T-helper 17 cell (primary cell): ENCODE measurements around the gene MYO1D. TPM values are rescaled to one million over a fixed set of nuclear protein-coding genes. Genes with fewer than 3 reads are reported as not detected.

Experiments used
- ATAC-seq: fragments of 150-1000 bp; cut with Tn5 transposase; 2 replicates; pipeline ENCODE4 v1.10.0; 2021; ENCODE audit warnings: mild to moderate bottlenecking, moderate library complexity
- DNase-seq, 3 donors: peaks; one replicate each; pipeline versions ENCODE4 v3.0.0 to v3.0.0-alpha.2; 2020 to 2021
- H3K9me3 ChIP-seq: one replicate; pipeline ENCODE4 v1.7.0; 2013; ENCODE audit warnings: low read length, mild to moderate bottlenecking; ENCODE audit not compliant: control insufficient read depth, poor library complexity, severe bottlenecking
- H3K27ac Mint-ChIP-seq: one replicate; pipeline ENCODE4 v1.8.0; 2022; ENCODE audit warnings: mild to moderate bottlenecking, moderate library complexity, mixed read lengths
- H3K27me3 Mint-ChIP-seq: one replicate; pipeline ENCODE4 v1.8.0; 2022; ENCODE audit warnings: mixed read lengths
- H3K36me3 Mint-ChIP-seq: one replicate; pipeline ENCODE4 v1.8.0; 2022; ENCODE audit warnings: low read depth, mixed read lengths
- H3K4me1 Mint-ChIP-seq: one replicate; pipeline ENCODE4 v1.8.0; 2022; ENCODE audit warnings: mild to moderate bottlenecking, mixed read lengths
- H3K4me3 Mint-ChIP-seq: one replicate; pipeline ENCODE4 v1.8.0; 2022; ENCODE audit warnings: mild to moderate bottlenecking, moderate library complexity, mixed read lengths
- total RNA-seq, 4 donors: library from RNA in 2 of 4; stranded (reverse) in 2 of 4; gene quantifications; one replicate each; pipeline ENCODE4 v1.2.3 and lab custom pipeline; 2022 to 2026

Gene MYO1D
- total RNA-seq, 2 donors from 2014 or later: 9.1 to 12.4 TPM

DNA sequence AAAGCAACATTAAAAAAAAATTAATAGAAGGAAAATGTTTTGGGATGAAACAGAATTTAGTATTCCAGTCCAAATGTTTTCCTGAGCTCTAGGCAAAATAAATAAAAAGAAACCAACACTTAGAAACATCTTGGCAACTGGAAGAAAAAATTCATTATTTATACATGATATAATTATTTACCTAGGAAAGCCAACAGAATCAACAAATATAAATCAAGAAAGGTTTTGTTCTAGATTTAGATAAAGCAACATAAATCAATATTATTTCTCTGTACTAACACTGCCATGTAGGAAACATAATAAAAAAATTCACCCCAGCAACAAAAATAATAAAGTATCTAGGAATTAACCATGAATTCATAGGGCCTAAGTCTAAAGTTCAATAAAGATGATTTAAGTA is 167.4 kb downstream of the MYO1D start:
- Mint-ChIP-seq H3K4me3 (no peak overlapping the region), H3K27me3 (peaks cover 5% of the 10 kb centered on the region), H3K36me3 (peaks cover under 1% of the 10 kb centered on the region), H3K27ac (no peak overlapping the region), H3K4me1 (peaks cover under 1% of the 10 kb centered on the region)
- no peak for DNase-seq
- no peaks in the 10 kb centered on the region for H3K9me3 ChIP-seq
- ATAC-seq: no peak

GRCh38 chr17:32701871-32702270 is 175.1 kb downstream of the MYO1D start:
- ATAC-seq (no peak), DNase-seq (no peak)
- H3K9me3 ChIP-seq: no peaks in the 10 kb centered on the region
- Mint-ChIP-seq H3K4me3 (no peak overlapping the region), H3K27ac (no peak overlapping the region), H3K27me3 (no peaks in the 10 kb centered on the region), H3K36me3 (no peaks in the 10 kb centered on the region), H3K4me1 (no peaks in the 10 kb centered on the region)

- no peaks in the 10 kb centered on the region for H3K4me1 Mint-ChIP-seq
- ATAC-seq (no peak), DNase-seq (no peak)
- no peak overlapping the region for H3K27ac Mint-ChIP-seq
- H3K36me3 Mint-ChIP-seq: no peaks in the 10 kb centered on the region
- no peaks in the 10 kb centered on the region for H3K27me3 Mint-ChIP-seq
- no peaks in the 10 kb centered on the region for H3K9me3 ChIP-seq
- H3K4me3 Mint-ChIP-seq: no peak overlapping the region
Observed at GRCh38 chr17:32699247-32699646, 177.7 kb downstream of the MYO1D start.

DNA sequence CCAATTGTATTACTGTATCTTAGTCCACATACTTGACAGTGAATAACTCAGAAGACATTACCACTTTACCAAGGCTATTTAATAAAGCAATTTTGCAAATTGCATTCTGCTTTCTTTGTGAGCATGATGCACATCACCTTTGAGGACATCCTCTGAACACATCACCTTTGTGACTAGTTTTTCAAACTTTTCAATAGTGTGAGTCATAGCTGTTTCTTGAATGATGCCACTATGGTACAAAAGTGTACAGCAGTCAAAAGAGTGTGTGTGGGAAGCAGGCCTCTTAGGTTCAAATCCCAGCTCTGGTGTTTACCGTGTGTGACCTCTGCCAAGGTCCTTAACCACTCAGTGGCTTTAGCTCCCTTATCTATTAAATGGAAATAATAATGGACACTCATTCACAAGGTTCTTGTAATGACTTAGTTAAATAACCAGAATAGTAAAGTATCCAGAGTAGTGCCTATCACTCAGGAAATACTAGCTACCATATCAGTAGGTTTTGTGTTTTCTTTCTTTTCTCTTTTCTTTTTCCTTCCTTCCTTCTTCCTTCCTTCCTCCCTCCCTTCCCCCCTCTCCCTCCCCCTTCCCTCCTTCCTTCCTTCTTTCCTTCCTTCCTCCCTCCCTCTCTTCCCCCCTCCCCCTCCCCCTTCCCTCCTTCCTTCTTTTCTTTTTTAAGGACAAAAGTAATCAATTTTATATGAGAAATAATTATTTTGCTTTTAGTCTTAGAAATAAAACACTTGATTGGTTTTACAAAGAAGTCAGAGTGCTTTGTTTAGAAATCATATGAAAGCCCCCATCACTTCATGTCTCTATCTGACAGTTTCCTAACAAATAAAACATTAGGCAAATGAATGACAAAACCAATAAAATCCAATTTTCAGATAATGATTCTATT is 178.9 kb downstream of the MYO1D start:
- H3K27me3 Mint-ChIP-seq: no peaks in the 10 kb centered on the region
- DNase-seq (no peak), ATAC-seq (no peak)
- H3K4me3 Mint-ChIP-seq: no peak overlapping the region
- H3K27ac Mint-ChIP-seq: no peak overlapping the region
- H3K9me3 ChIP-seq: no peaks in the 10 kb centered on the region
- no peaks in the 10 kb centered on the region for H3K4me1 Mint-ChIP-seq
- no peaks in the 10 kb centered on the region for H3K36me3 Mint-ChIP-seq

DNA sequence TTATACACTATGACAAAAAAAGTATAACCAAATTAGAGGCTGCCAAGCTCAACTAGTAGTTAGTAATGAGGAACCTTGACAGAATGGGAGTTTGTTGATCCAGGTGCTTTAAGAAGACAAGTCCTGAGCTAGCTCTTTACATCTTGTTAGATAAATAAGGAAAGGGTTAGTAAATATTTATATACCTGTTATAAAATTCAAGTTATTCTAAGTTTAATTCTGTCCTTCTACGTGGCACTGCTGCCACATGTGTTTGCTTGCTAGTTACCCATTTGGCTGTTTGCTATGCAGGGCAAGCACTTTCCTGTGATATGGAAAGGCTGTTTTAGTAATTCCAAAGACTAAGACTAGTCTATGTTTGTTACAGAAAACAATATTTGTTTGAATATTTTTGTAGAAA is 180.5 kb downstream of the MYO1D start:
- Mint-ChIP-seq H3K27ac (no peak overlapping the region), H3K4me3 (no peak overlapping the region), H3K27me3 (no peaks in the 10 kb centered on the region), H3K4me1 (no peaks in the 10 kb centered on the region), H3K36me3 (no peaks in the 10 kb centered on the region)
- ATAC-seq (no peak), DNase-seq (no peak)
- H3K9me3 ChIP-seq: no peaks in the 10 kb centered on the region

DNA sequence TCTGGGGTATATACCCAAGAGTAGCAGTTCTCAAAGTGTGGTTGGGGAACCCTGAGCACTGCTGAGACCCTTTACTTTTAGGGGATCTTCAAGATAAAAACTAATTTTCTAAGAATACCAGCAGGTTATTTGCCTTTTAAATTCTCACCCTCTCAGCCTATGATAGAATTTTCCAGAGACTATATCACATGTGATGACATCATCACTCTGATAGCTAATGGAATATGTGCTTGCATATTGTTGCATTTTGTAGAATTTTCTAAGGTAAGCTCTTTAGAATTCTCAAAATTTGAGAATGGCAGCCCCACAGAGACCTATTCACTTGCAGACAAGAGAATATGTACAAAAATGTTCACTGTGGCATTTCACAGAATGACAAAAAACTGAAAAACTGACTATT is 181.1 kb downstream of the MYO1D start:
- Mint-ChIP-seq H3K36me3 (no peaks in the 10 kb centered on the region), H3K27me3 (no peaks in the 10 kb centered on the region), H3K4me3 (no peak overlapping the region), H3K4me1 (no peaks in the 10 kb centered on the region), H3K27ac (no peak overlapping the region)
- no peaks in the 10 kb centered on the region for H3K9me3 ChIP-seq
- no peak for ATAC-seq
- no peak for DNase-seq

GRCh38 chr17:32693194-32693897 is 183.6 kb downstream of the MYO1D start:
- no peaks in the 10 kb centered on the region for H3K36me3 Mint-ChIP-seq
- no peaks in the 10 kb centered on the region for H3K27me3 Mint-ChIP-seq
- no peaks in the 10 kb centered on the region for H3K9me3 ChIP-seq
- ATAC-seq: no peak
- no peak overlapping the region for H3K27ac Mint-ChIP-seq
- H3K4me3 Mint-ChIP-seq: no peak overlapping the region
- no peak for DNase-seq
- no peaks in the 10 kb centered on the region for H3K4me1 Mint-ChIP-seq

DNA sequence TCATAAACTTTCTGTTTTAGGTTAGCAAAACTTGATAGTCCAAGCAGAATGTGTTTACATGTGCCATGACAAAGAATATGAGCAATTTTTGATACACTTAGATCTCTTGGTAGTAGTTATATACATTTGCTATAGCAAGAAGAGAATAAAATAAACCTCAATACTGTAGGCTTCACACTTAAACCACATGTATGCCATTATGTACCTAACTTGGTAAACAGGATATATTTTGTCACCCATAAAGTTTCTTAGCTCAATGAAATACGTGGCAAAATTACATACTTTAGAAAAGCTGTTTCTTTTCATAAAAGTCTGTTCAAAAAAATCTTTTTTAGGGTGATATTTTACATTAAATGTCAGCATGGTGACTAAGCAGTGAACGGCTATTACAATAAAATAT is 184.7 kb downstream of the MYO1D start:
- H3K27me3 Mint-ChIP-seq: no peaks in the 10 kb centered on the region
- ATAC-seq (no peak), DNase-seq (no peak)
- H3K4me1 Mint-ChIP-seq: no peaks in the 10 kb centered on the region
- H3K9me3 ChIP-seq: no peaks in the 10 kb centered on the region
- H3K4me3 Mint-ChIP-seq: no peak overlapping the region
- no peaks in the 10 kb centered on the region for H3K36me3 Mint-ChIP-seq
- H3K27ac Mint-ChIP-seq: no peak overlapping the region

DNA sequence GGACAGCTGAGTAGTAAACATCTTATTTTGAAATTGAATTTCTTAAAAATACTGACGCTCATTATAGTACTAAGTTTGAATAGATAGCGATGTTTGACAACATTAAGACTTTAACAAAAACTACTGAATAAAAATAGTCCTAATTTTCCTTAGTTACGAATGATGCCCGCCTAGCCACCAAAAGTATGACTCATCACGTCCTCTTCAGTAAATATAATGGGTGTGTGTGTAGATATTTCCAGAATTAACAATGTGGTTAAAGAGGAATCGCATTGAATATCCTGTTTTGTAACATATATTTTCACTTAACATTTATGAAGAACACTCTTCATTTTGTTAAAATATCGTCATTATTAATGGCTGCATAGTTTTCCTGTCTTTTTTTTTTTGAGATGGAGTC is 187.6 kb downstream of the MYO1D start:
- no peak for DNase-seq
- H3K4me3 Mint-ChIP-seq: no peak overlapping the region
- H3K27ac Mint-ChIP-seq: no peak overlapping the region
- H3K9me3 ChIP-seq: no peaks in the 10 kb centered on the region
- no peak for ATAC-seq
- no peaks in the 10 kb centered on the region for H3K4me1 Mint-ChIP-seq
- H3K36me3 Mint-ChIP-seq: no peaks in the 10 kb centered on the region
- no peaks in the 10 kb centered on the region for H3K27me3 Mint-ChIP-seq

DNA sequence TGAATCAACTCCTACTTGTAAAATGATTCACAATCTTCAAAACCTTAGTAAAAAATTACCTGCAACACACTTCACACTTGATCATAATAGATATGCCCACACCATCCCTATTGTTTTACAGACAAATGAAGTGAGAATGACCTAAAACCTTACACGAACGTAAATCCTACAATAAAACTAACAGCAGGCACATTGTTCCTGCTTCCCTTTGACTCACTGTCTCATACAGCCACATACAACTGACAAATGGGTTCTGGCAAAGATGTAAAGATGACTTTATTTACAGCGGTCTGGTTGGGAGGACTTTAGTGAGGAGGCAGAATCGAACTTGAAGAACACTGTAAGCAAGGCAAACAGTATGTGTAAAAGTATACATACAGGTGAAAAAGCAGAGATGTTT is 188.7 kb downstream of the MYO1D start:
- DNase-seq: no peak
- ATAC-seq: no peak
- no peaks in the 10 kb centered on the region for H3K9me3 ChIP-seq
- Mint-ChIP-seq H3K27me3 (no peaks in the 10 kb centered on the region), H3K36me3 (no peaks in the 10 kb centered on the region), H3K4me3 (no peak overlapping the region), H3K27ac (no peak overlapping the region), H3K4me1 (no peaks in the 10 kb centered on the region)

- H3K27ac Mint-ChIP-seq: no peak overlapping the region
- no peaks in the 10 kb centered on the region for H3K27me3 Mint-ChIP-seq
- H3K36me3 Mint-ChIP-seq: no peaks in the 10 kb centered on the region
- H3K4me3 Mint-ChIP-seq: no peak overlapping the region
- DNase-seq: no peak
- H3K4me1 Mint-ChIP-seq: no peaks in the 10 kb centered on the region
- no peak for ATAC-seq
- no peaks in the 10 kb centered on the region for H3K9me3 ChIP-seq
Observed at GRCh38 chr17:32684087-32684958, 192.6 kb downstream of the MYO1D start.

- peaks cover 2% of the 10 kb centered on the region for H3K4me1 Mint-ChIP-seq
- H3K36me3 Mint-ChIP-seq: no peaks in the 10 kb centered on the region
- no peak overlapping the region for H3K4me3 Mint-ChIP-seq
- ATAC-seq (no peak), DNase-seq (no peak)
- H3K27me3 Mint-ChIP-seq: no peaks in the 10 kb centered on the region
- H3K27ac Mint-ChIP-seq: no peak overlapping the region
- H3K9me3 ChIP-seq: no peaks in the 10 kb centered on the region
Observed at GRCh38 chr17:32673964-32674363, 203.0 kb downstream of the MYO1D start.

- Mint-ChIP-seq H3K27me3 (no peaks in the 10 kb centered on the region), H3K27ac (no peak overlapping the region), H3K4me1 (peaks cover 2% of the 10 kb centered on the region), H3K4me3 (no peak overlapping the region), H3K36me3 (no peaks in the 10 kb centered on the region)
- DNase-seq (no peak), ATAC-seq (no peak)
- no peaks in the 10 kb centered on the region for H3K9me3 ChIP-seq
Observed at GRCh38 chr17:32672711-32673110, 204.2 kb downstream of the MYO1D start.
